Measurements from ENCODE around the gene DCST2. TPM values are rescaled to one million over a fixed set of nuclear protein-coding genes. Genes with fewer than 3 reads are reported as not detected.
A peak's percentile ranks its signal among the peaks of the same experiment; 100 is the strongest.

The DCST2 gene
- total RNA-seq, 4 donors from 2014 or later, result not detected

DNA sequence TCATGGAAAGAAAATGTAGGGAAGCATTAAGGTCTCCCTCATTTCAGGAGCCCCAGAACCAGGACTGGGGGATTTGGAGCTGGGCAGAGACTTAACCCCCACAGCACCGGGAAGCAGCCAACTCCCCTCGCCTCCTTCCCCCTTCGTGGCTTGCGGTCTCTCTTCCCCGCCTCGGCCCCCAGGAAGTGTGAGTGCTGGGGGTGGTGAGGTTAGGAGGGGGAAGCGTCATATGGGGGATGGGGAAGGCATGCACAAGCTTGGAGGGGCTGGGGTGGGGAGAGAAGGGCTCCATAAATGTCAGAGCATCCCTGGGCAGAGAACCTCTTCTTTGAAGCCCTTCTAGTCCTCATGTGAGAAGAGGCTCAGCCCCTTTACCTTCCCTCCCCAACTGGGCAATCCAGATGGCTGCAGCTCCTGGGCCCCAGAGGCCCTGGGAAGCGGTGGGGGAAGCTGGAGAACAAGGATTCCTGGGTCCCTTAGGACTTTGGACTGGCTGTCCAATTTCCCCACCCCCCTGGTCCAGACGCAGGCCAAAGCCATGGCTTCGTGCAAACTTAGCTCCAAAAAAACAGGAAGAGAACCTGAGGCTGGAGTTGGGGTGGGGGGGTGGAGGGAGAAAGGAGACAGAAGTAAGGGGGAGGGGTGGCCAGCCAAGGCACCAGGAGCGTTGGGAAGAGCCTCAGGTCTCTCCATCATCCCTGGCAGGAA lies 23.2 kb downstream of the DCST2 start:
- no peak for DNase-seq
- in situ Hi-C loops (cut with MboI; ENCODE audit: low sequenced_read_pairs in 4 of 4), result loop anchor here in 2 of 4 donors (10.0 kb wide), 1 partner anchor 46 kb away; the partner anchor contains the start of gene PYGO2 (in 2 of the 2)
- intact Hi-C loops (cut with DNase I; ENCODE audit: low total_unique reads), result no loop called here

DNA sequence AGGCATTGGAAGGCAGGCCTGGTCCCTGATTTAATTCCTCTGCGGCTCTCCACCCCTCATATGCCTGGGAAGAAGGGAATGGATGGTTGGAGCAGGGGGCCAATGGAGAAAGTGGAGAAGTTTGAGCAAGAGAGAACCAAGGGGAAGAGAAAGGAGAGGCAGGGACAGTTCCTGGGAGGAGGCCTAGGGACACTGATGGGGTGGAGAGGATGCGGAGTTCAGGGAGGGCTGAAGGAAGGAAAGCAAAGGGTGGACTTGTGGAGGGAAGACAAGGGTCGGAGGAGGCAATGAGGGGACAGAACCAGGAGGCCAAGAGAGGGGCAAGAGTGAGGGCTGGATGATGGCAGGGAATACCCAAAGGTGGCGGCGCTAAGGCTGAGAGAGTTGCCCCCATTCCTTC lies 23.8 kb downstream of the DCST2 start:
- Histone ChIP-seq H3K27ac (peak overlapping the region; percentile 95 to 99 (median 98)), H3K36me3 (peaks cover 0 to 5% of the 10 kb centered on the region in 2 donors), H3K9me3 (no peaks in the 10 kb centered on the region), H3K4me1 (peaks cover 62 to 78% of the 10 kb centered on the region in 2 donors), H3K27me3 (no peaks in the 10 kb centered on the region), H3K4me3 (peak overlapping the region; percentile 47 to 63 (median 52))
- in situ Hi-C loops (cut with MboI; ENCODE audit: low sequenced_read_pairs in 4 of 4), result loop anchor here in 2 of 4 donors (10.0 kb wide), 1 partner anchor 45 kb away; the partner anchor contains the start of gene PYGO2 (in 2 of the 2)
- intact Hi-C loops (cut with DNase I; ENCODE audit: low total_unique reads), result loop anchor here (5.0 to 10.0 kb wide), 3 partner anchors 1115 to 1485 kb away; no protein-coding TSS in a partner anchor
- no peak for TF ChIP-seq POLR2A (IDR thresholded peaks at IDR 0.05)
- TF ChIP-seq, protein P1, sequence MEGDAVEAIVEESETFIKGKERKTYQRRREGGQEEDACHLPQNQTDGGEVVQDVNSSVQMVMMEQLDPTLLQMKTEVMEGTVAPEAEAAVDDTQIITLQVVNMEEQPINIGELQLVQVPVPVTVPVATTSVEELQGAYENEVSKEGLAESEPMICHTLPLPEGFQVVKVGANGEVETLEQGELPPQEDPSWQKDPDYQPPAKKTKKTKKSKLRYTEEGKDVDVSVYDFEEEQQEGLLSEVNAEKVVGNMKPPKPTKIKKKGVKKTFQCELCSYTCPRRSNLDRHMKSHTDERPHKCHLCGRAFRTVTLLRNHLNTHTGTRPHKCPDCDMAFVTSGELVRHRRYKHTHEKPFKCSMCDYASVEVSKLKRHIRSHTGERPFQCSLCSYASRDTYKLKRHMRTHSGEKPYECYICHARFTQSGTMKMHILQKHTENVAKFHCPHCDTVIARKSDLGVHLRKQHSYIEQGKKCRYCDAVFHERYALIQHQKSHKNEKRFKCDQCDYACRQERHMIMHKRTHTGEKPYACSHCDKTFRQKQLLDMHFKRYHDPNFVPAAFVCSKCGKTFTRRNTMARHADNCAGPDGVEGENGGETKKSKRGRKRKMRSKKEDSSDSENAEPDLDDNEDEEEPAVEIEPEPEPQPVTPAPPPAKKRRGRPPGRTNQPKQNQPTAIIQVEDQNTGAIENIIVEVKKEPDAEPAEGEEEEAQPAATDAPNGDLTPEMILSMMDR (IDR thresholded peaks at IDR 0.05 in 4 of 5, conservative IDR thresholded peaks at IDR 0.05 in 1 of 5), result no peak
- ATAC-seq, result no peak
- no peak for DNase-seq

More for the DNA sequence above, 23.2 kb downstream of the DCST2 start:
- Histone ChIP-seq H3K9me3 (no peaks in the 10 kb centered on the region), H3K27me3 (no peaks in the 10 kb centered on the region), H3K36me3 (peaks cover 0 to 9% of the 10 kb centered on the region in 2 donors), H3K4me3 (peak overlapping the region in 2 of 4 donors; percentile 51 to 63), H3K4me1 (peaks cover 59 to 72% of the 10 kb centered on the region in 2 donors), H3K27ac (peak overlapping the region; percentile 95 to 99 (median 98))
- TF ChIP-seq POLR2A (IDR thresholded peaks at IDR 0.05), result no peak
- TF ChIP-seq, protein P1 (IDR thresholded peaks at IDR 0.05 in 4 of 5, conservative IDR thresholded peaks at IDR 0.05 in 1 of 5), result no peak
- ATAC-seq, result no peak

DNA sequence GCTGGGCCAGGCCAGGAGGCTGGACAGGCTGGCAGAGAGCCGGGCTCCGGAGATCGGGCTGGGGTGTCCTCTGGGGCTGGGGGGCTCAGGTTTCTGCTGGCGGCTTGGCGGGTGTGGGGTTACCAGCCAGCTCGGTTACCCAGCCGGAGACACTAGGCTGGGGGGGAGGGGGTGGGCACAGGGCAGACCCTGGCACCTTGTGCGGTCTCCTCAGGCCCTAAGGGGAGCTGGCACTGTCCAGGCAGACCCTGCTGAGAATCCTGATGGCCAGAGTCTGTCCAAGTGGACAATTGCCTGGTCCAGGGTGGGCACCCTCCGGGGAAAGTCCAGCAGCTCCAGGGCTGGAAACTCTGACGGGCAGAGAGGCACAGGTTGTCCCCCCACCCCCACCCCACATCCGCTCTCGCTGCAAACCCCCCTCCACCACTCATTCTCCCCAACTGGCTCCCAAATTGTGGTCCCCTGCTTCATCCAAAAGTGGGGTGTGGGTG lies 24.3 kb downstream of the DCST2 start:
- Histone ChIP-seq H3K36me3 (no peaks in the 10 kb centered on the region), H3K4me1 (peaks cover 66 to 83% of the 10 kb centered on the region in 2 donors), H3K27me3 (no peaks in the 10 kb centered on the region), H3K27ac (peak overlapping the region; percentile 95 to 99 (median 98)), H3K4me3 (peak overlapping the region; percentile 47 to 63 (median 52)), H3K9me3 (no peaks in the 10 kb centered on the region)
- in situ Hi-C loops (cut with MboI; ENCODE audit: low sequenced_read_pairs in 4 of 4) (no loop called here), intact Hi-C loops (cut with DNase I; ENCODE audit: low total_unique reads) (loop anchor here (5.0 to 10.0 kb wide), 3 partner anchors 1116 to 1486 kb away; no protein-coding TSS in a partner anchor)
- no peak for ATAC-seq
- peak in 1 of 2 donors; percentile 71 for DNase-seq
- TF ChIP-seq, protein P1 (IDR thresholded peaks at IDR 0.05 in 4 of 5, conservative IDR thresholded peaks at IDR 0.05 in 1 of 5), result no peak

DNA sequence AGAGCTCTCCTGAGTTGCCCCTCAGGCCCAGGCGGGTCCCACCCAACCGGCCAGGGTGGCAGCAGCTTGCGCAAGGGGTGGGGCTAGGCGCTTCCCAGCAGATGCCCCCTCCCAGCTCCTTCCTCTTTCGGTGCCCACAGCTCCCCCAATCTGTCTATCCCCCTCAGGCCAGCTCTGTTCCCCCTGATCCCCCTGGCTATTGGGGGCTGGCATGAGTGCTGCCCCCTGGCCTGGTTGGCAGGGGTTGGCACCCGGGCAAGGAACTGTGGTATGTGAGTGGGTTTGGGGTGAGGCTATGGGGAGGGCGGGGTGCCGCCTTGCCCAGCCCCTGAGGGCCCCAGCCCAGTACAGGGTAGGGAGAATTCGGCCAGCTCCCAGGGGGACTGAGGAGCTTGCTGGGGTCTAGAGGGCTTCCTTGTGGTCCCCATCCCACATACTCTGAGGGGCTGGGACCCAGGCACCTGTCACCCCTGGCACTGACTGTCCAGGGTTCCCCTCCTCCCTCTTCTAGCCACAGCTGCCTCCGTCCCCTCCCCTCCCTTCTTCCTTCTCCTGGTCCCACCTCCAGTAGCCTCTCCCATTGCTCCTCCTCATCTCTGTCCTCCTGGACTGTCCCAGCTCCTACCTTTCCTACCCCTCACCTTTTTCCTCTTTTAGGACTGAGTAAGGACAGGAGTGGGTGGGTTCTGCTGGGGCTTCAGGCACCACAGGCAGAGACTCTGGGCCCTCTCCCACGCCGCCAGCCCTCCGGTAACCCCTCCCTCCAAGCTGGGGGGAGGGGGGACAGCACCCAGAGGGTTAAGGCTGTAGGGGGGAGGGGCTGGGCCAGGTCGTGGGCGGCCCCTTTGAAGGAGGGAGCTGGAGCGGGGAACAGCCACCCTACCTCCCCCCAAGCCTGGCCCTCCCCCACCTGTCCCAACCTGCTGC lies 25.3 kb downstream of the DCST2 start:
- Histone ChIP-seq H3K36me3 (no peaks in the 10 kb centered on the region), H3K9me3 (no peaks in the 10 kb centered on the region), H3K4me1 (peaks cover 65 to 85% of the 10 kb centered on the region in 2 donors), H3K27ac (peak overlapping the region; percentile 95 to 99 (median 98)), H3K4me3 (peak overlapping the region; percentile 47 to 63 (median 52)), H3K27me3 (no peaks in the 10 kb centered on the region)
- DNase-seq, result peak in 1 of 2 donors; percentile 69
- TF ChIP-seq, protein P1 (IDR thresholded peaks at IDR 0.05 in 4 of 5, conservative IDR thresholded peaks at IDR 0.05 in 1 of 5), result no peak
- no peak for TF ChIP-seq POLR2A (IDR thresholded peaks at IDR 0.05)
- in situ Hi-C loops (cut with MboI; ENCODE audit: low sequenced_read_pairs in 4 of 4) (no loop called here), intact Hi-C loops (cut with DNase I; ENCODE audit: low total_unique reads) (loop anchor here (5.0 to 10.0 kb wide), 3 partner anchors 1117 to 1487 kb away; no protein-coding TSS in a partner anchor)
- peak; percentile 20 to 25 for ATAC-seq
